GM19467 (cell line): ENCODE results near the gene NETO1.

Experiments used
- ATAC-seq: cut with Tn5 transposase; IDR thresholded peaks from one replicate; pipeline ENCODE4 v1.9.1; 2021; ENCODE audit warnings: mild to moderate bottlenecking, moderate library complexity; ENCODE audit not compliant: unreplicated experiment

NETO1 gene

DNA sequence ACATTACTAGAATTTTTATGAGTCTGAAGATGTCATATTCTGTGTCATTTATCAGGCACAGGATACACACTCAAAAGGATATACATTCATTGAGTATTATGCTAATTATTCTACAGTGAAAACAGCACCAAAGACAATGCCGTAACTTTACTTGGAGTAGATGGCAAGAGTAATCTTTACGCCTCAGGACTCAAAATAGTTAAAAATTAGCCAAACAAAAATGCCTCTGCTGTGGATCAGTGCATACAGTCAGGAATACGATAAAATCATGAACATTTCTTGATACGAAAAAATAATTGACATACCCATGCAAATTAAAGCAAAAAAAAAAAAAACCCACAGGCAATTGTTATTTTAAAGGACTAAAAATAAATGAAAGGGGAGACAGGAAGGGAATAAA lies 129.7 kb downstream of the NETO1 start:
- ATAC-seq: no peak

- ATAC-seq: no peak
Observed at GRCh38 chr18:72727776-72728175, 140.0 kb downstream of the NETO1 start.

GRCh38 chr18:72727038-72727655 lies 140.6 kb downstream of the NETO1 start:
- ATAC-seq: no peak

- no peak for ATAC-seq
Observed at GRCh38 chr18:72726201-72726600, 141.6 kb downstream of the NETO1 start.

DNA sequence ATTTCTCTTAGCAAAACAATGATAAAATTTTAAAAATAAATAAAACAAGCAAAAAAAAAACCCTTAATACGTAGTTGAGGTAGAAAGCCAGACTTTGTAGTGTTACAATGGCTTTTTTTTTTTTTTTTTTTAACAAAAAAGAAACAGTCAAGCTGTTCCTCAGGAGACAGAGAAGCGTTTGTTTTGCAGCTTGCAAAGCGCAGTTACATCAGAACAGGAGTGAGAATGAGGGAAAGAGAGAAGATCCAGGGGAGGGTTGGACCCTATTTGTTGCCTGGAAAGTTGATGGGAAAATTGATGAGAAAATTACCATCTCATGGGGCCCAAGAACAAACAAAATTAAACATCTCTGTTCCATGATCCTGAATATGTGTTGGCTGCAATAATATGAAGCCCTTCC lies 146.5 kb downstream of the NETO1 start:
- ATAC-seq: no peak

DNA sequence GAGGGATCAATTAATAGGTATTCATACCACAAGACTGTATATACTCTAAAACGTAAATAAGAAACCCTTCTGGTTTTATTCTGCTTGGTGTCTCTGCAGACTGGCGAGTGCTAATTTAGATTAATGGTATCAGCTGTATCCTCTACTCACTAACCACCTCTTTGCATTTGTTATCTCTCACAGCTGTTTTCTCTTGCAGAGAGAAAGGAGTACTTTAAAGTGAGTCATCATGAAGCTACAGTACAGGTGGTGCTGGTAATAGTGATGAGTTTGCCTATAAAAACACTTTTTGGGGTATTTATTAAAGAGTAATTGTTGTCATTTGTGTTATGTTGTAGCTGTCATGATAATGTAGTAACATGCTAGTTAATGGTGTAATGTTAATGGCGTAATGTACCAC lies 147.7 kb downstream of the NETO1 start:
- ATAC-seq: no peak

- no peak for ATAC-seq
Observed at GRCh38 chr18:72704202-72704601, 163.6 kb downstream of the NETO1 start.

DNA sequence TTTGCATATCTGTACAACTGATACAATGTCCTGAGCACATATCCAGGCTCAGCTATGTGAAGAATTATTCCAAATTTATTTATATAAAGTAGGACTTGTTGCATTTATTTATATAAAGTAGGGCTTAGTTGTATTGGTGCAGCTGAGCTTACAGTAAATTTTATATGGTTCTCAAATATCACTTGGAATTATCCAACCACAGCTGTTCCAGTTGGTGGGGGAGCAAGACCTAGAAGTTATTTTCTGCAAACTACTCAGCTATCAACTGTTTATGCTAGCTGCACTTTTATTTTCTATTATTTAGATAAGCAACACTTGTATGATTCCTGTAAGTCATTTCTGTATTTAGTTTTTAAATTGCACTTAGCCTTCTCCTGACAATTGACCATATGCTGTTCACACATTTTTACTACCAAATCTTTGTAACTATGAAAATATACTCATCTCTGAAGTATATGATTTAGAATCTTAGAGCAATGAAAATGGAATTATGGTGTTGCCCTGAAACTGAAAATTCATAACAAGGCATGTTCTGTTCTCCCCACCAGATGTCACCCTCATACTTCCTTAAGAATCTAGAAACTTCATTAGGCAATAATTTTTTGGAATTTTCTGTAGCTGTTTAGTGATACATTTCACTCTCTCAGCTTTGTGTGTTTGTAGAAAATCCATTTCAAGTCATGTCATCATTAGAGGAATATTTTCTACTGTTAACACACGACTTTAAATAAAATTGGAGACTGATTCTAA lies 166.7 kb downstream of the NETO1 start:
- ATAC-seq: no peak

DNA sequence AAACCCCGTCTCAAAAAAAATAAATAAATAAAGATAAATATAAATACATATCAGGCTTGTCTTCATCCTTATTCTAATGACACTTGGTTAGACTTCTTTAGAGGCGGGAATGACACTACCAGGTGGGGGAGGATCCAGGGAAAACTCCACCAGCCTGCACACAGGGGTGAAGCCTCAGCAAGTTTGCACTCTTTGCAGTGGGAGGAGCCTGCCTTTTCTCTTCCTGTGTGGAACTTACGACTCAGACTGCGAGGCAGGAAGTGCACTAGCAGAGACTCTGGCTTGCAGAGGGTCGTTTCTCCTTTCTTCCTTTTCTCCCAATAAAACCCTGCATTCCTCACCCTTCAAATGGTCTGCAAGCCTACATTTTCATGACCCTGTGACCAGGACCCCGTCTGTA lies 170.1 kb downstream of the NETO1 start:
- no peak for ATAC-seq

DNA sequence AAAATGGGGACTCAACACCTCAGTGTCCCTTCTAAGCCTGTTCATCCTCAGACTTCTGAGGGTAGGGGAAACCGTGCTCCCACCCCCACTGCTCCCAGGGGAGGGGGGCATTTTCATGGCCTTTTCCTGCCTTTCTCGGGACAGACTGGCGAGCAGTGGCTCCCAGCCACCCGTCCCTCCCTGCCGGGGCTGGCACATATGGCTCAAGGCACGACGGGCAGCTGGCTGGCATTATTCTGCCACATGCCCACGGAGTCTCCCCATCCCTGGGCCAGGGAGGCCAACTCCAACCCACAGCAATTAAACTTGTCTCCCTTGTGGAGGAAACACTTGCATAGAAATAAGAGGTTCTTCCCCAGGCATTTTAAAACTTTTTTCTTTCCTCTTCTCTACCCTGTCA lies 175.2 kb downstream of the NETO1 start:
- ATAC-seq: no peak
